HG03025 (cell line): ENCODE results near the gene DPP8.
"Not testable (repeated sequence)": the region's sequence is repeated elsewhere in the genome, so short reads cannot be mapped to it uniquely, and the experiment has no call there.

Experiments
- ATAC-seq: cut with Tn5 transposase; IDR thresholded peaks from one replicate; pipeline ENCODE4 v1.9.1; 2021; ENCODE audit warnings: mild to moderate bottlenecking, moderate library complexity; ENCODE audit not compliant: unreplicated experiment, low FRiP score

The DPP8 gene

DNA sequence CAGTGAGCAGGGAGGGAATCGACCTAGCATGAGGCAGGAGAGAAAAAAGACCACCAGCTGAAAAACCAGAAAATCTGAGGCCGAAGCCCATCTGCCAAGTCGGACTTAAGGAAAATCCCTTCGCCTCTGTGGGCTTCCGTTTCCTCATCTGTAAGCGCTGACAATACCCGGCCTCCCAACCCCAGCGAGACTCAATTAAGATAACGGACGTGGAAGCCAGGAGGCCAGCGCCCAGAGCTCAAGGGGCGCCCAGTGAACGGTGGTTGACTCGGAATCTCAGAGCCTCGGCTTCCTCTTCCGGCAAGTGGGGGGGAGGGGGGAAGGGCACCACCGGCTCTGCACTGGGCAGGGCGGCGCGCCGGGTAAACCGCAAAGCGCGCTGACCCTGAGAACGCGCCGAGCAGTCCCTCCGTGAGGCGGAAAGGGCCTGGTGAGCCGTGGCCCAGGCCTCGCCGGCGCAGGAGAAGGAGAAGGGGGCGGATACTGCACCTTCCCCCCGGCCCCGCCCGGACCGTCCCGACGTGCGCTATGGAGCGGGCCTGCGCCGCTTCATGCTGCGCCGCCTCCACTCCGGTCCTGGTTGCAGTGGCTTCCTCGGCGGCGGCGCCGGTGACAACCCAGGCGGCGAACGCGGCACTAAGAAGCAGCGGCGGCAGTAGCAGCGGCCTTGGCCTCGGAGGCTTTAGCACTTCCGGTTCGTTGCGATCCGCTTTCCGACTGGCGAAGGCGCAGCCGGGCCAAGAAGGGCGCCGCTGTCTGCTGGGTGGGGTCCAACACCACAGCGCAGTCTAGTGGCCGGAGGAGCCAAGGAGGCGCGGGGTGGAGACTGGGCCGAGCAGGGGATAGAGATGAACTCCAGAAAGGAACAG is at the start of gene DPP8:
TSS of gene DPP8 (minus strand) at position 693 of the 869 bp plus-strand sequence. CDS start 5,136 bp downstream, outside the sequence.
- ATAC-seq, result peak; percentile 84

DNA sequence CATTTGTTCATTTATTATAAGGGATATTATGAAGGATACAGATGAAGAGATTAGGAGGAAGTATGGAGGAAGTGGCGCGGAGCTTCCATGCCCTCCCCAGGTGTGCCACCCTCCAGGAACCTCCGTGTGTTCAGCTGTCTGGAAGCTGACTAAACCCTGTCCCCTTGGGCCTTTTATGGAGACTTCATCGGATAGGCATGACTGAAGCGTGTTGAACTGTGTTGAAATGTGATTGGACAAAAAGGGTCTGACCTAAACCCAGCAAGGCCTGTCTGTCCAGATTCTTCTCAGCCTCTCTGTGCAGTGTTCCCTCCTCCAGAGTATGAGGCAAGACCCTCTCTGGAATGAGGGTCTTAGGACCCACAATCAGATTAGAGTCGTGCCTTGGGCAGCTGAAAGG is 44.4 kb upstream of the DPP8 start:
- ATAC-seq, result no peak

DNA sequence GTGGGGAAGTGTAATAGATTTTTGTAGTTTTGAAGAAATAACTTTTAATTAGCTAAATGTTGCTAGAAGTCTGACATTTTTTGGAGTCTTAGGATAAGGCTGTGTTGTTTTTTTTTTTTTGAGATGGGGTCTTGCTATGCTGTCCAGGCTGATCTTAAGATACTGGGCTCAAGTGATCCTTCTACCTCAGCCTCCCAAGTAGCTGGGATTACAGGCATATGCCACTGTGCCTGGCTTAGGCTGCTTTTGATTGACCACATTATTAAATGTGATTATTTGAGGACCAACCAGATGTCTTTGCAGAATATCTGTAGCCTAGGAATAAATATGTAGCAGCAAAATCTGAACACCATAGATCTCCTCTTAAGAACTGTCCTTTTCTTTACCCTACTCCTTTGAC is 42.5 kb upstream of the DPP8 start:
- no peak for ATAC-seq

DNA sequence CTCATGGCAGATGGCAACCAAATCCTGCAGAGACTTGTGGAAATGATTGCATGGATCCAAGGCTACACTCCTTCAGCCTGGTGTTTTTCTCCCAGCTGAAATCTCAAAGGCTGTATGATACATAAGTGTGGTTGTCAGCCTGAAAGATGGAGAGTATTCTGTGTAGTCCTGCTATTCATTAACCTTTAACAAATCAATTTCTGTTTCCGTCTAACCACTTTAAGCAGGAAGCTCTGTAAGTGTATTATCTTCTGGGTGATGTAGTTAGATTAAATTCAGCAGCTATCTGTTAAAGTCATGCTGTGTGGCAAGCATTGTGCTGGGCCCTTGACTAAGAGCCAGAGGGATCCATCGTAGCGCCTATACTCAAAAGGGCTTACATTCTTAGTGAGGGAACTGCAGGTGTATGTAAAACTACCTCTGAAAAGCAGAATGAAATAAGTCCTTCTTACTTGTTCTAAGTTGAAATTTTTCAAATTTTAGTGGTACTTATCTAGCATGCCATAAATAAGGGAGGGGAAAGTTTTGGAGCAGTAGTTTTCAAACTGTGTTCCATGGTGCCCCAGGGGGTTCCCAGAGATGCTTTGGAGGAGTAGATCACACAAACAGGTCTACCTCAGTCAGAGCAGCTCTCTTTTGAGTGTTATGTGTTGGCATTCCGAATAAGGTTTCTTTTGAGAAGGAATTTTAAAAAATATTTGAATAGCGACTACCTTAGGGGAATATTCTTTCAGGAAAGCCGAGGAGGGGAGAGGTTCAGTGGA is 41.7 kb upstream of the DPP8 start:
- ATAC-seq, result no peak

DNA sequence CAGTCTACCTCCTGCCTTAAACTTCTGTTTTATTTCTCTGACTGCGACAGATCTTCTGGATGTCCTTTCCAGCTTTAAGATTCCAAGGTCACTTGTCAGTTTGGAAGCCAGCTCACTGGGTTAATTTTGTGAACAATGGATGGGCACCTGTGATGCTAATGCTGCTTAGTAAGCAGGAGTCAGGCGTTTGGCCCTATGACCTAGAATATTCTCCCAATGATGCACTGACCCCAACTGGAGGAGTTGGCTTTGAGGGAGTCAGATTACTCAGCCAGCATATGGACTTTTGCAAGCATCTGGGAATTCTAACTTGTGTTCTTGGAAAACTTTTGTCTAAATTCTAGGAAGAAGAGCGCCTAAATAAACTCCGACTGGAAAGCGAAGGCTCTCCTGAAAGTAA is 40.8 kb upstream of the DPP8 start:
- ATAC-seq, result no peak

DNA sequence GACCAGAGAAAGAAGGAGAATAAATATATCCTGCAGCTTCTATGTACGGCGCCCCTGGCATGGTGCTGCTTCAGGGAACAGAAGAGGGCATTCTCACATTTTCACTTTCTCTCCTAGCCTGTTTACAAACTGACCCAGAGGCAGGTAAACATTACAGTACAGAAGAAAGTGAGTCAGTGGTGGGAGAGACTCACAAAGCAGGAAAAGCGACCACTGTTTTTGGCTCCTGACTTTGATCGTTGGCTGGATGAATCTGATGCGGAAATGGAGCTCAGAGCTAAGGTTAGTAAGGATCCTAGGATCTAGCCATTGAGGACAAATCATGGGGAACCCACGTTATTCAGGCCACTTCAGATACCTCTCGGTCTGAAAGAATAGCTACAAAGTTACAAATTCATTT is 39.1 kb upstream of the DPP8 start:
- ATAC-seq, result no peak

DNA sequence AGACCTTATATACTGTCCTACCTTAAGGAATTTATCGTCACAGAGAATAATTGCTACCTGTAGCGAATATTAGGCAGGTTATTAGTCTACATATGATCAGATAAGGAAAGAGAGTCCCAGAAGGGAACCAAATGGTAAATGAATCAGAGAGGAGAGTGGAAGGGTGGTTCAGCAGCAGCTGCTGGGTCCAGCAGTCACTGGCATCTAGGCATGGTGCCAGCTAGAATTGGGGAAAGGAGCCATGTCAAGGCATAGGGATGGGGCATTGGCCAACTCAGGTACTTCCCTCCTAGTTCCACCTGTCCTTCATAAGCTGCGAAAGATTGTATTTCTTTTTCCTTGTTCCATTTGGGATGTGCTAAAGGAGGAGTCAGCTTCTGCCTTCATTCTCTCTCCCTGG is 36.2 kb upstream of the DPP8 start:
- ATAC-seq, result no peak

DNA sequence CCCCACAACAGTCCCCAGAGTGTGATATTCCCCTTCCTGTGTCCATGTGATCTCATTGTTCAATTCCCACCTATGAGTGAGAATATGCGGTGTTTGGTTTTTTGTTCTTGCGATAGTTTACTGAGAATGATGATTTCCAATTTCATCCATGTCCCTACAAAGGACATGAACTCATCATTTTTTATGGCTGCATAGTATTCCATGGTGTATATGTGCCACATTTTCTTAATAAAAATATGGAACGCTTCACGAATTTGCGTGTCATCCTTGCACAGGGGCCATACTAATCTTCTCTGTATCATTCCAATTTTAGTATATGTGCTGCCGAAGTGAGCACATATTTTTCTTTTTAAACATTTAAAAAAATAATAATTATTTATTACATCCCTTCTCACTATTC is 35.4 kb upstream of the DPP8 start:
- not testable (repeated sequence) for ATAC-seq

DNA sequence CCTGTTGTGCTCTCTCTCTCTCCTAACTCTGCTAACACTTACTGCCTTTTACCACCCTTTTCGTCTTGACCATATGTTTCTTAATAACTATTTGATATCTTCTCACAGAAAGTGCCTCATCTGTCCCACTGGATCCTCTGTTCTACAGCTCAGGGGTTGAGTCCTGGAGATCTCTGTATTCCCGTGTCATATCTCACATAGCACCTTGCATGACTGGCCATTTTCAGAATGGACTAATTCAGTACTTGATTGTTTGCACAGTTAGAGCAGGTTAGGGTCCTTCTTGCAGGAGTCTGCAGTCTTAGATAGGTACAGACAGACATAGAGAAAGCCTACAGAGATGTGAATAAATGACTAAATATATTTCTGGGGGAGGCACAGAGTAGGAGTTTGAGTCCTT is 33.7 kb upstream of the DPP8 start:
- ATAC-seq, result no peak

DNA sequence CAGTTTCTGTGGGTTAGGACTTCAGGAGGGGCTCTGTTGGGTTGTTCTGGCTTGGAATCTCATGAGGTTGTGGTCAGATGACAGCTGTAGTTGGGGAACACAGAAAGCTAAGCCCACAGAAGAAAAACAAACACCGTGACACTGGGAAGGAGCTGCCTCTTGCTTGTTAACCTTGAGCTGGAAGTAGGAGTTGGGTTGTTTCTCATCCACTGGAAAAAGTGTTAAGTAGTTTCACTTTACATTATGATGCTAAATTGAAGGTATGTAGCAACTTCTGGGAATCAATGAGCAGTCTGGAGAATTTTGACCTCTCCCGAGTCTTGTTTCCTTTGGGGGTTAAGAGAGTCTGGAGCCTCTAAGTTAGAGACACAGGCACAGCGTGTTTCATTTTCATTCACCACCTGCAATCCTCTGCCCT is 33.2 kb upstream of the DPP8 start:
- ATAC-seq, result no peak

DNA sequence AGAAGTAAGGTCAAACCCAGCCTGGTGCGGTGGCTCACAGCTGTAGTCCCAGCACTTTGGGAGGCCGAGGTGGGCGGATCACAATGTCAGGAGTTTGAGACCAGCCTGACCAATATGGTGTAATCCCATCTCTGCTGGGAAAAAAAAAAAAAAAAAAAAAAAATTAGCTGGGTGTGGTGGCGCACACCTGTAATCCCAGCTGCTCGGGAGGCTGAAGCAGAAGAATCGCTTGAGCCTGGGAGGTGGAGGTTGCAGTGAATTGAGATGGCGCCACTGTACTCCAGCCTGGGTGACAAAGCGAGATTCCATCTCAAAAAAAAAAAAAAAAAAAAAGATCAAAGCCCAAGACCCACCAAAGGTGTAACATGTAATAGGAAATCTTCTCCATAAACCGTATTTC is 31.8 kb upstream of the DPP8 start:
- not testable (repeated sequence) for ATAC-seq

DNA sequence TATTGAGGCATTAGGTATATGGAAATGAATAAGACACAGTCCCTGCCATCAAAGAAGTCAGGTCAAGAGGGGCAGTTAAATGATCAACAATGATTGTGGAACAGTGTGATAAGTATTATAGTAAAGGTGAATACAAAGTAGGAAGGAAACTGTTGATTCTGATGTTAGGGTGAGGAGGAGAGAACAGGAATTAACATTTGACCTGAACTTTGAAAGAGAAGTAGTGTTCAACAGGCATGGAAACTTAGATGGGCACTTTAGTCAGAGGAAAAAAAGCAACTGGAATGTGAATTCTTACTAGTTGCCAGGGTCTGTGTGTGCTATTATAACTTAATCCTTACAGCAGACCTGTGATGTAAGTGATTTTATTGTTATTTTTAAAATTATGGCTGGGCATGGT is 30.4 kb upstream of the DPP8 start:
- ATAC-seq, result no peak

DNA sequence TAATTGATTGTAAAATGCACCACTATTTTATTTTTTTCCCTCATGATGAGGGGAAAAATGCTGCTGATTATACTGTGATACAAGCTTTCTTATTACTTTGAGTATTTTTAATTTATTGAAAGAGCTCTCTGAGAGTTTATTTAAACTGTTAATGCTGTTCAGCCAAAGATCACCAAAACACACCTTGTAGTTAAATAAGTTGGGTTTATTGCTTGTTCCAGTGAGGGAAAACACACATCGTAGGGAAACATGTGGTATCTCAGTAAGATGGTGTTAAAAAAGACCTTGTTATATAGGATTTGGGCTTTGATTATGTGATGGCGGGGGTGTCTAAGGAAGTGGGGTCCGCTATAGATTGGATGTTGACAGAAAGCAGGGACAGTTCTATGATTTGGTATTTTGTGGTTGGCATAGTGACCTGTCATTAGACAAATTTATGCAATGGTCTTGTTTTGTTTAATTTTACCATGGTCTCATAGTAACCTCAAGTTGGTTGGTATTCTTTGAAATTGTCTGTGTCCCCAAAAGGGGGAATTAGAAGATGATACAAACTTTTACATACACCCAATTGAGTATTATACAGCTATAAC is 23.8 kb upstream of the DPP8 start:
- no peak for ATAC-seq

DNA sequence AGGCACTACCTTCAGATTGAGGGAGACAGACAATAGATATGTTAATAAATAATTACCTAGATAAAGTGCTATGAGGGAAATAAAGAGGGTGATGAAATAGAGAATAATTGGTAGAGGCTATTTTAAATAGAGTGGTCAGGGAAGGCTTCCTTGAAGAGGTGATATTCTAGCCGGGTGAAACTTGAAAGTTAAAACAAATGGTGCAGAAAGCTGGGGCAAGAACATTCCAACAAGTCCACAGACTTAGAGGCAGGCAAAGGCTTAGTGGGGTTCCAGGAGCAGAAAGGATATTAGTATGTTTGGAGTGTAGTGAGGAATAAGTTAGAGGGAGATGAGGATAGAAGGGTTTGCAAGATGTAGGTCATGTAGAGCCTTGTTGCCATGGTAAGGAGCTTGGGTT is 22.8 kb upstream of the DPP8 start:
- ATAC-seq, result no peak

DNA sequence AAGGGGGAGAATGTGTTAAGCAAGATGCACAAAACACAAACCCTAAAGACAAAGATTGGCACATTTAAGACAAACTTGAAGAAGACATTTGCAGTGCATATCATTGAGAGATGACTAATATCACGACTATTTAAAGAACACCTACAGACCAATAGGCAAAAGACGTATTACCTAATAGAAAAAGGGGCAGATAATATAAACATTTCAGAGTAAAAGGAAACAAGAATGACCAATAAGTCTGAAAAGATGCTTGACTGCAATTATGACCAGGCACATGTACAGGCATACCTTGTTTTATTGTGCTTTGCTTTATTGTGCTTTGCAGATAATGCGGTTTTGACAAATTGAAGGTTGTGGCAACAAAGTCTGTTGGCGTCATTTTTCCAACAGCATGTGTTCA is 17.7 kb upstream of the DPP8 start:
- no peak for ATAC-seq

DNA sequence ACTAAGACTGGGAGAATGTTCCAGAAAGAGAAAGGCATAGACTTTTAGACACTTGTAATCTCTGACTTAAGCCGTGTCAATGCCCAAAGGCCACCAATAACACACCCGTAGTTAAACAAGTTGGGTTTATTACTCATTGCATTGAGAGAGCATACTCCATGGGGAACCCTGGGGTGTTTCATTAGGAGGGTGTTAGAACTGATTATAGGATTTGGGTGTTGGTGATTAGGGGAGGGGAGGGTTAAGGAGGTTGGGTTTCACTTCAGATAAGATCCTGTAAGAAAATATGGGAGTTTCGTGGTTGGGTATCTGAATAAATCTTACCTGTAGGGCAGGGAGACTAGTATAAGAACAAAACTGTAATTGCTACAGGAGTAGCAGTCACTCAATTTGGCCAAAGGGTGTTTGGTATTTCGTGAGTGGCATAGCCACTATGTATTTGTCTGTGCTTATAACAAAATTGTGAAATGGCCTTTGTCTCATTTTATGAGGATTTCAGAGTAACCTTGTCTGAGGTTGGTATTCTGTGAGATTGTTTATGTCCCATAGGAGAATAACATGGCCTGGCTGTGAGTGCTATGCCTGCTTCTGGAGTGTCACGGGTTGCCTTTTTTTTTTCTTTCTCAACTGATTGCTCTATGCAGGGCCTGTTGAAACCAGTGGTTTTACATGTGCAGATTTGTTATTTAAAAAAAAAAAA is 15.7 kb upstream of the DPP8 start:
- no peak for ATAC-seq

DNA sequence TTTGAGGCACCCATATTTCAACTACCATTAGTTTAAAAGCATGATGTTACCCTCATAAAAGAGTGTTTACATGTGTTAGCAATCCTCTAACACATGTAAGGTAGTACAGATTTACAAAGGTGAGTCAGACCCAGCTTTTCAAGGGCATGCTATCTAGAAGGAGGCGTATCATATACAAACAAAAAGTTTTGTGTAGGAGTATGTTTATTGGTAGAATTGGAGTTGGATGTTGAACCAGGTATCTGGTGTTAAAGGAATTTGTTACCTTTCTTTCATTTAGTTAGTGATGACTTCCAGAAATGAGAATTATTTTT is 15.2 kb upstream of the DPP8 start:
- ATAC-seq, result no peak

DNA sequence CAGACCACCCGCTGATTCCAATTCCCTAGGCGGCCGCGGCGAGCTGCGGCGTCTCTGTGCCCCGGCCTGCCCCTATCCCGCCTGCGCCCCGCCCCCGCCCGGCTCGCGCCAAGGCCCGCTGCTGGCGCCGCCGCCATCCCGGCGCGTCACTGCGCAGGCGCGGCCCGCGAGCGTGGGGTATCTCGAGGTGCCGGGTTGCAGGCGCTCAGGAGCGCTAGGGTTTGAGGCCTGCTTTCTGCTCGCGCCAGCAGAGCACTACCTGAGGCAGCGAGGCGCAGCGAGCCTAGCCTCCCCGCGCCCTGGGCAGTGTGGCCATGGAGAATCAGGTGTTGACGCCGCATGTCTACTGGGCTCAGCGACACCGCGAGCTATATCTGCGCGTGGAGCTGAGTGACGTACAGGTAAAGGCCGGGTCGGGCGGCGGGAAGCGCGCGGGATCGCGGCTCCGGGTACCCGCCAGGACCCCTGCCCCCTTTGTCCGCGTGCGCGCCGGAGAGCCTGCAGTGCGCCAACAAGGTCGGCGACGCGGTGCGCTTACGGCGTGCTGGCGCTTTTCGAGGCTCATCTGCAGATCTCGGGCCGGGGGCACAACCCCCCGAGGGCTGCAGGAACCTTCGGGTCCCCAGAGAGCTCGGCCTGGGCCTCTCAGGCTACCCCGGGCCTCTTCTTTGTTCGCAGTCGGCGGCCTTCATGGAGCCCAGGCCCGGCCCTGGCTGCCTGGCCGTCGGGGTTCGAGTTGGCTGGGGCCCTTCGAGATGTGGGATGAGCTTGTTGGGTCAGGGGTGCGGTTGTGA is 13.0 kb upstream of the DPP8 start, which contains the start of gene HACD3:
TSS of gene HACD3 (plus strand) at position 146 of the 794 bp plus-strand sequence. CDS start at position 315, 169 bp downstream.
- ATAC-seq, result peak; percentile 78

DNA sequence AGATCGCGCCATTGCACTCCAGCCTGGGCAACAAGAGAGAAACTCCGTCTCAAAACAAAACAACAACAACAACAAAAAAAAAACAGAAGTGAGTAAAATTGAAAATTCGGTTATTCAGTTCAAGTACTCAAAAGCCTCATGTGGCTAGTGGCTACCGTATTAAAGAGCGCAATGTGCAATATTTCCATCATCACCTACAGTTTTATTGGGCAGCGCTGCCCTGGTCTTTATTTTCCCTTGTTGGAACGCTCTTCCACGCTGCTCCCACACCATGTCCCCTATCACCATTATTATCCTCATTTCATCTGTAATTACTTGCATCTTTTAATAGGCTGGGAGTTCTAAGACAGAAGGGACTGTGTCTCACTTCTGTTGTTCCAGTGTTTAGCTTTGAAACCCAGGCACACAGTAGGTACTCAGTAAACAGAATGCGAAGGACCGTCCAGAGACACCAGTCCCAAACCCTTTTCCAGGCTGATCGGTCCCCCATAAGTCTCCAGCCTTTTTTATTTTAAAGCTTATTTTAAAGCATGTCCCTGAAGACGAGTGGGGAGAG is 12.4 kb upstream of the DPP8 start:
- peak; percentile 17 for ATAC-seq
